H1 (cell line): Measurements from ENCODE around the gene HS6ST1. TPM values are rescaled to one million over a fixed set of nuclear protein-coding genes. Genes with fewer than 3 reads are reported as not detected.

Experiments
- CTCF ChIA-PET: fragments of 300-600 bp; sonication (Branson Sonifier 250); formaldehyde crosslinking; loops from one replicate; lab custom pipeline; 2021; ENCODE audit not compliant: partially characterized antibody; lab: Charles Lee
- POLR2A ChIA-PET: fragments of 300-600 bp; sonication (Branson Sonifier 250); formaldehyde crosslinking; loops from one replicate; lab custom pipeline; 2021; ENCODE audit warnings: inconsistent platforms; ENCODE audit not compliant: partially characterized antibody; lab: Charles Lee
- DNase-seq, 2 experiments: peaks; one replicate each; pipeline versions ENCODE4 v3.0.0 to v3.0.0-alpha.2; 2010 to 2022; ENCODE audit warnings: low spot score in 2 of 2, low read depth in 1 of 2, mixed read lengths in 1 of 2
- FAIRE-seq: peaks from 2 replicates; lab custom pipeline; 2011; peaks lifted over from hg19 to GRCh38; lab: Jason Lieb, UNC
- H2AFZ ChIP-seq: 2 replicates; pipeline ENCODE4 v1.8.1; 2012; ENCODE audit warnings: low read length, inconsistent platforms
- H2AK5ac ChIP-seq: 2 replicates; pipeline ENCODE4 v1.6.1; 2013; ENCODE audit warnings: low read depth, low read length
- H2BK120ac ChIP-seq: replicated peaks from 2 replicates; pipeline ENCODE3; 2013; ENCODE audit warnings: low read depth, low read length, inconsistent platforms
- H2BK12ac ChIP-seq: 2 replicates; pipeline ENCODE4 v1.6.1; 2013; ENCODE audit warnings: low read depth, low read length
- H2BK15ac ChIP-seq: 2 replicates; pipeline ENCODE4 v1.6.1; 2013; ENCODE audit warnings: low read length
- H2BK20ac ChIP-seq: 2 replicates; pipeline ENCODE4 v1.6.1; 2013; ENCODE audit warnings: low read length
- H2BK5ac ChIP-seq: 2 replicates; pipeline ENCODE4 v1.6.1; 2013; ENCODE audit warnings: low read depth, low read length
- H3K14ac ChIP-seq: 2 replicates; pipeline ENCODE4 v1.6.1; 2013; ENCODE audit warnings: inconsistent platforms; ENCODE audit not compliant: insufficient read length
- H3K18ac ChIP-seq: 2 replicates; pipeline ENCODE4 v1.6.1; 2013; ENCODE audit warnings: low read length; ENCODE audit errors: extremely low read depth
- H3K23ac ChIP-seq: 2 replicates; pipeline ENCODE4 v1.6.1; 2013; ENCODE audit warnings: inconsistent platforms; ENCODE audit not compliant: insufficient read length
- H3K23me2 ChIP-seq: 2 replicates; pipeline ENCODE4 v1.6.1; 2013; ENCODE audit warnings: low read depth, low read length
- H3K27ac ChIP-seq: 2 replicates; pipeline ENCODE4 v1.6.1; 2011; ENCODE audit warnings: low read depth, low read length, inconsistent platforms
- H3K27me3 ChIP-seq, 4 experiments: replicated peaks in 1 of 4; 1 replicate in 1 of 4; 2 replicates in 3 of 4; pipeline versions ENCODE4 v1.6.1 to v1.8.1; 2011 to 2013; ENCODE audit warnings: low read length in 3 of 4, mild to moderate bottlenecking in 3 of 4, inconsistent platforms in 2 of 4, mixed read lengths in 2 of 4, moderate library complexity in 1 of 4; ENCODE audit not compliant: control insufficient read depth in 3 of 4, insufficient read depth in 3 of 4; ENCODE audit errors: extremely low read depth in 1 of 4
- H3K36me3 ChIP-seq, 4 experiments: 2 replicates each; pipeline versions ENCODE4 v1.6.1 to v1.8.1; 2011 to 2013; ENCODE audit warnings: mild to moderate bottlenecking in 4 of 4, low read length in 3 of 4, moderate library complexity in 2 of 4, control low read depth in 1 of 4, inconsistent platforms in 1 of 4; ENCODE audit not compliant: insufficient read depth in 4 of 4, control insufficient read depth in 2 of 4
- H3K4ac ChIP-seq: replicated peaks from 2 replicates; pipeline ENCODE3; 2013; ENCODE audit warnings: low read length, low read depth, mixed read lengths, inconsistent platforms; ENCODE audit not compliant: insufficient read length
- H3K4me1 ChIP-seq, 4 experiments: replicated peaks in 1 of 4; 1 replicate in 1 of 4; 2 replicates in 3 of 4; pipeline versions ENCODE4 v1.6.1 to v1.8.1; 2011 to 2013; ENCODE audit warnings: low read length in 3 of 4, inconsistent platforms in 2 of 4, mixed read lengths in 1 of 4; ENCODE audit not compliant: insufficient read depth in 4 of 4, control insufficient read depth in 3 of 4
- H3K4me2 ChIP-seq, 2 experiments: 2 replicates each; pipeline versions ENCODE4 v1.6.1 to v1.8.1; 2011 to 2013; ENCODE audit warnings: low read depth in 2 of 2, low read length in 2 of 2, control low read depth in 1 of 2, inconsistent platforms in 1 of 2, mild to moderate bottlenecking in 1 of 2; ENCODE audit not compliant: insufficient read depth in 1 of 2
- H3K4me3 ChIP-seq, 4 experiments: fragments of 200-600, 300-600 bp in 1 of 4; sonication (generic), shearing (Covaris generic), sonication (Bioruptor Twin) in 1 of 4; 2 replicates each; pipeline versions ENCODE4 v1.5.1 to v1.8.1; 2011 to 2016; ENCODE audit warnings: low read length in 4 of 4, low read depth in 3 of 4, control low read depth in 2 of 4, inconsistent platforms in 2 of 4, mild to moderate bottlenecking in 2 of 4, mixed read lengths in 1 of 4, moderate library complexity in 1 of 4; ENCODE audit not compliant: insufficient read depth in 2 of 4; ENCODE audit errors: extremely low read depth in 1 of 4
- H3K56ac ChIP-seq: replicated peaks from 2 replicates; pipeline ENCODE3; 2013; ENCODE audit warnings: low read depth, mild to moderate bottlenecking, mixed read lengths, low read length, inconsistent platforms; ENCODE audit not compliant: insufficient read length
- H3K79me1 ChIP-seq: 2 replicates; pipeline ENCODE4 v1.6.1; 2013; ENCODE audit warnings: low read depth, low read length, control low read depth
- H3K79me2 ChIP-seq, 2 experiments: 2 replicates each; pipeline versions ENCODE4 v1.6.1 to v1.8.1; 2012 to 2013; ENCODE audit warnings: low read length in 2 of 2, mild to moderate bottlenecking in 2 of 2, inconsistent platforms in 1 of 2; ENCODE audit not compliant: insufficient read depth in 2 of 2, control insufficient read depth in 1 of 2
- H3K9ac ChIP-seq, 4 experiments: replicated peaks in 1 of 4; 1 replicate in 1 of 4; 2 replicates in 3 of 4; pipeline versions ENCODE4 v1.6.1 to v1.8.1; 2011 to 2013; ENCODE audit warnings: low read depth in 3 of 4, low read length in 3 of 4, control low read depth in 2 of 4, mild to moderate bottlenecking in 2 of 4, moderate library complexity in 2 of 4, inconsistent platforms in 1 of 4; ENCODE audit errors: extremely low read depth in 1 of 4
- H3K9me3 ChIP-seq, 2 experiments: 2 replicates each; pipeline versions ENCODE4 v1.6.1 to v1.8.1; 2012 to 2013; ENCODE audit warnings: mild to moderate bottlenecking in 2 of 2, moderate library complexity in 2 of 2, control low read depth in 1 of 2, inconsistent platforms in 1 of 2, low read depth in 1 of 2, low read length in 1 of 2, mixed read lengths in 1 of 2; ENCODE audit not compliant: insufficient read depth in 2 of 2
- H4K20me1 ChIP-seq, 2 experiments: replicated peaks in 1 of 2; 2 replicates each; pipeline versions ENCODE3 to v1.8.1; 2011 to 2013; ENCODE audit warnings: inconsistent platforms in 2 of 2, low read length in 2 of 2, mild to moderate bottlenecking in 1 of 2; ENCODE audit not compliant: insufficient read depth in 2 of 2, control insufficient read depth in 1 of 2
- H4K5ac ChIP-seq: 2 replicates; pipeline ENCODE4 v1.6.1; 2013; ENCODE audit warnings: low read length, low read depth, mixed read lengths, inconsistent platforms; ENCODE audit not compliant: insufficient read length
- H4K8ac ChIP-seq: 2 replicates; pipeline ENCODE4 v1.8.0; 2013; ENCODE audit warnings: mild to moderate bottlenecking, moderate library complexity, low read length, inconsistent platforms; ENCODE audit not compliant: insufficient read depth; ENCODE audit errors: extremely low read depth
- H4K91ac ChIP-seq: replicated peaks from 2 replicates; pipeline ENCODE3; 2013; ENCODE audit warnings: low read length, mixed read lengths, inconsistent platforms; ENCODE audit not compliant: insufficient read length
- EP300 ChIP-seq, 2 experiments: IDR thresholded peaks; 1 replicate in 1 of 2; 2 replicates in 1 of 2; pipeline ENCODE4 v1.6.1; 2011 to 2012; ENCODE audit warnings: low read depth in 2 of 2, low read length in 2 of 2, mild to moderate bottlenecking in 2 of 2, borderline replicate concordance in 1 of 2, inconsistent platforms in 1 of 2, moderate library complexity in 1 of 2
- KDM1A ChIP-seq: fragments of 200-600, 300-600 bp; sonication (generic); IDR thresholded peaks from 2 replicates; pipeline ENCODE4 v1.7.1; 2016; ENCODE audit warnings: mild to moderate bottlenecking, low read length, borderline replicate concordance
- KDM4A ChIP-seq: IDR thresholded peaks from one replicate; pipeline ENCODE4 v1.7.1; 2012; ENCODE audit warnings: low read depth, mild to moderate bottlenecking, moderate library complexity, low read length, inconsistent platforms; ENCODE audit not compliant: severe bottlenecking
- RNF2 ChIP-seq: fragments of 200-900, 300-1000 bp; sonication (generic); IDR thresholded peaks from 2 replicates; pipeline ENCODE4 v1.7.1; 2016; ENCODE audit warnings: borderline replicate concordance, low read depth, mild to moderate bottlenecking, antibody characterized with exemption, low read length; ENCODE audit not compliant: poor library complexity, severe bottlenecking; ENCODE audit errors: missing control alignments
- WGBS, 2 experiments: shearing (Covaris generic) in 1 of 2; methylation state at CpG; one replicate each; pipeline versions ENCODE4 v1.1.6 to v1.1.7; 2013 to 2015; ENCODE audit warnings: low lambda C conversion rate in 2 of 2, mixed read lengths in 2 of 2, inconsistent platforms in 1 of 2, low coverage in 1 of 2, missing lambda C conversion rate in 1 of 2; ENCODE audit not compliant: insufficient replicate concordance in 2 of 2, insufficient coverage in 1 of 2, insufficient read length in 1 of 2; ENCODE audit errors: extremely low coverage in 1 of 2, missing lambda C conversion rate in 1 of 2; 5-methylcytosine and 5-hydroxymethylcytosine counted together
- polyA plus RNA-seq, 7 experiments: library from polyadenylated mRNA; depleted of rRNA in 3 of 7; stranded (reverse) in 5 of 7; unstranded in 2 of 7; fragments of >200 nt in 5 of 7; fragments of 200-250 nt in 2 of 7; gene quantifications; 1 replicate in 5 of 7; 2 replicates in 1 of 7; 4 replicates in 1 of 7; pipeline versions ENCODE4 v1.2.1 to v1.2.3, GENCODE V29; 2011 to 2013; ENCODE audit warnings: missing spikeins in 2 of 7, mixed read lengths in 2 of 7
- total RNA-seq: library from RNA; stranded (reverse); fragmentation: NEBNext Ultra II Directional; extraction: Animal tissue kit (Norgen Biotek cat#: 25700); gene quantifications from 2 replicates; pipeline ENCODE4 v1.2.1, GENCODE V29; 2021

HS6ST1 gene
- total and polyA plus RNA-seq, 2 of the 8 experiments (the other 6 are each of a cell fraction or from before 2014, with no cell fraction given): 37.4 to 74.6 TPM

GRCh38 chr2:128309280-128310093, 9.2 kb downstream of the HS6ST1 start:
- Histone ChIP-seq H2BK20ac (no peak overlapping the region), H2BK120ac (no peak overlapping the region), H4K8ac (no peak overlapping the region)
- TF ChIP-seq RNF2: no peak
- TF ChIP-seq KDM1A: 0 out of 2 replicates have a peak, but pooled peaks have one; percentile 56
- TF ChIP-seq EP300 (IDR thresholded peaks at IDR 0.05; ENCODE audit: borderline replicate concordance in 1 of 2, low read depth in 2 of 2, low read length in 2 of 2): no peak
- TF ChIP-seq KDM4A: peak; percentile 22
- TF ChIP-seq, all 59 proteins: peak for 2
- H3K4me1 ChIP-seq: peaks cover 0 to 44% (median 25%) of the 10 kb centered on the region in 4 experiments; a peak in 6 of 7 replicates
- H3K4ac ChIP-seq: no peak overlapping the region
- H3K27me3 ChIP-seq: no peaks in the 10 kb centered on the region
- peak overlapping the region in 1 of 4 experiments; percentile 6; a peak in 1 of 7 replicates for H3K9ac ChIP-seq
- H3K14ac ChIP-seq: no peak overlapping the region
- H3K79me2 ChIP-seq: peaks cover 69 to 100% of the 10 kb centered on the region in 2 experiments
- H3K79me1 ChIP-seq: peaks cover 63% of the 10 kb centered on the region
- H3K23me2 ChIP-seq: no peaks in the 10 kb centered on the region
- no peak overlapping the region for H2BK12ac ChIP-seq
- H4K5ac ChIP-seq: no peak overlapping the region
- no peak overlapping the region for H3K18ac ChIP-seq
- no peak for FAIRE-seq
- no peak overlapping the region for H2BK15ac ChIP-seq
- no peak overlapping the region for H3K4me2 ChIP-seq
- H2BK5ac ChIP-seq: no peak overlapping the region
- no peak for DNase-seq
- H3K27ac ChIP-seq: no peak overlapping the region
- no peaks in the 10 kb centered on the region for H3K9me3 ChIP-seq
- peaks cover 0 to 10% (median 0%) of the 10 kb centered on the region in 4 experiments; a peak in 2 of 8 replicates for H3K36me3 ChIP-seq
- peaks cover 71 to 86% of the 10 kb centered on the region in 2 experiments for H4K20me1 ChIP-seq
- no peak overlapping the region for H2AFZ ChIP-seq
- POLR2A ChIA-PET: interaction anchor here (0.6 to 0.8 kb wide), 2 partner anchors 194 to 1879 kb away, joined by 3 read pairs; no protein-coding TSS in a partner anchor
- no peak overlapping the region for H3K56ac ChIP-seq
- H4K91ac ChIP-seq: no peak overlapping the region
- CTCF ChIA-PET: interaction anchor here (0.5 to 1.6 kb wide), 10 partner anchors 9 to 333 kb away, joined by 3 to 7 read pairs (median 3); no protein-coding TSS in a partner anchor
- no peak overlapping the region for H3K4me3 ChIP-seq
- no peak overlapping the region for H3K23ac ChIP-seq
- no peak overlapping the region for H2AK5ac ChIP-seq
- WGBS, 2 experiments: 91% methylated on average over 19 of the region's 19 CpGs; no CpG with 5 or more reads in 1 of the 2 experiments
